Esophagus muscularis mucosa (tissue), 4 donors: Measurements from ENCODE around the gene MAGI2. TPM values are rescaled to one million over a fixed set of nuclear protein-coding genes. Genes with fewer than 3 reads are reported as not detected.

Experiments
- DNase-seq: peaks from one replicate; pipeline ENCODE4 v3.0.0-alpha.2; 2017; ENCODE audit errors: extremely low spot score
- H3K27ac ChIP-seq, 4 donors: fragments of 200-600 bp; sonication (generic); replicated peaks in 1 of 4; 1 replicate in 3 of 4; 2 replicates in 1 of 4; pipeline ENCODE4 v1.5.1; 2016 to 2019; ENCODE audit warnings: mild to moderate bottlenecking in 1 of 4
- H3K27me3 ChIP-seq, 4 donors: fragments of 200-600 bp; sonication (generic); one replicate each; pipeline versions ENCODE4 v1.5.1 to v1.6.0; 2016 to 2019
- H3K36me3 ChIP-seq, 4 donors: fragments of 200-600 bp; sonication (generic); one replicate each; pipeline ENCODE4 v1.5.1; 2016 to 2019
- H3K4me1 ChIP-seq, 4 donors: fragments of 200-600 bp; sonication (generic); one replicate each; pipeline ENCODE4 v1.5.1; 2016 to 2019
- H3K4me3 ChIP-seq, 4 donors: fragments of 200-600 bp; sonication (generic); 1 replicate in 2 of 4; 2 replicates in 2 of 4; pipeline ENCODE4 v1.5.1; 2016 to 2019; ENCODE audit warnings: mild to moderate bottlenecking in 4 of 4, moderate library complexity in 1 of 4
- H3K9me3 ChIP-seq, 4 donors: fragments of 200-600 bp; sonication (generic); 1 replicate in 3 of 4; 2 replicates in 1 of 4; pipeline ENCODE4 v1.5.1; 2016 to 2019
- EP300 ChIP-seq: sonication (generic); formaldehyde crosslinking; IDR thresholded peaks from one replicate; pipeline ENCODE4 v1.6.1; 2017; ENCODE audit warnings: antibody characterized with exemption
- POLR2A ChIP-seq: fragments of 450-650 bp; IDR thresholded peaks from one replicate; pipeline ENCODE4 v1.6.1; 2017; ENCODE audit warnings: antibody characterized with exemption, moderate library complexity, mild to moderate bottlenecking, low read depth
- POLR2AphosphoS5 ChIP-seq, 2 donors: sonication (generic); formaldehyde crosslinking; IDR thresholded peaks; one replicate each; pipeline ENCODE4 v1.6.1; 2017; ENCODE audit warnings: antibody characterized with exemption in 2 of 2
- WGBS: methylation state at CpG from one replicate; pipeline ENCODE4 v1.1.5; 2018; 5-methylcytosine and 5-hydroxymethylcytosine counted together
- intact Hi-C: fragments of 100-400 bp; cut with DNase I; formaldehyde crosslinking; loops from one replicate; pipeline ENCODE4 v1.15.1; 2023
- total RNA-seq, 4 donors: library from RNA; depleted of rRNA; stranded (reverse); fragments of >200 nt; gene quantifications; one replicate each; pipeline versions ENCODE4 v1.1.0 to v1.2.1, GENCODE V29; 2016
- TF ChIP-seq, protein P1 (sequence below), 3 experiments: fragments of 200-600 bp in 2 of 3; fragments of 450-650 bp in 1 of 3; sonication (generic) in 2 of 3; IDR thresholded peaks; one replicate each; pipeline ENCODE4 v1.5.1; 2017 to 2019; ENCODE audit warnings: antibody characterized with exemption in 3 of 3, mild to moderate bottlenecking in 2 of 3, moderate library complexity in 1 of 3

The MAGI2 gene
- 10 to 100 TPM; 14.4 to 22.3 (median 21.2) TPM for total RNA-seq

- no peaks in the 10 kb centered on the region for H3K9me3 ChIP-seq
- H3K36me3 ChIP-seq = peaks cover 0 to 6% (median 3%) of the 10 kb centered on the region in 4 donors
- intact Hi-C loops = loop anchor here (5.0 to 10.0 kb wide), 2 partner anchors 49 to 146 kb away; no protein-coding TSS in a partner anchor
- H3K27me3 ChIP-seq = no peaks in the 10 kb centered on the region
- H3K27ac ChIP-seq = peak within 1 kb of the TSS; percentile 94 to 96 (median 95)
- TF ChIP-seq, protein P1, sequence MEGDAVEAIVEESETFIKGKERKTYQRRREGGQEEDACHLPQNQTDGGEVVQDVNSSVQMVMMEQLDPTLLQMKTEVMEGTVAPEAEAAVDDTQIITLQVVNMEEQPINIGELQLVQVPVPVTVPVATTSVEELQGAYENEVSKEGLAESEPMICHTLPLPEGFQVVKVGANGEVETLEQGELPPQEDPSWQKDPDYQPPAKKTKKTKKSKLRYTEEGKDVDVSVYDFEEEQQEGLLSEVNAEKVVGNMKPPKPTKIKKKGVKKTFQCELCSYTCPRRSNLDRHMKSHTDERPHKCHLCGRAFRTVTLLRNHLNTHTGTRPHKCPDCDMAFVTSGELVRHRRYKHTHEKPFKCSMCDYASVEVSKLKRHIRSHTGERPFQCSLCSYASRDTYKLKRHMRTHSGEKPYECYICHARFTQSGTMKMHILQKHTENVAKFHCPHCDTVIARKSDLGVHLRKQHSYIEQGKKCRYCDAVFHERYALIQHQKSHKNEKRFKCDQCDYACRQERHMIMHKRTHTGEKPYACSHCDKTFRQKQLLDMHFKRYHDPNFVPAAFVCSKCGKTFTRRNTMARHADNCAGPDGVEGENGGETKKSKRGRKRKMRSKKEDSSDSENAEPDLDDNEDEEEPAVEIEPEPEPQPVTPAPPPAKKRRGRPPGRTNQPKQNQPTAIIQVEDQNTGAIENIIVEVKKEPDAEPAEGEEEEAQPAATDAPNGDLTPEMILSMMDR (IDR thresholded peaks at IDR 0.05) = no peak
- peak; percentile 88 to 93 for TF ChIP-seq POLR2AphosphoS5 (IDR thresholded peaks at IDR 0.05)
- TF ChIP-seq EP300 = no peak
- TF ChIP-seq POLR2A = peak; percentile 49
- peak within 1 kb of the TSS; percentile 76 to 81 (median 79) for H3K4me3 ChIP-seq
- 0% methylated on average over 45 of the region's 67 CpGs for WGBS
- peak; percentile 94 for DNase-seq
- peaks cover 11 to 46% (median 43%) of the 10 kb centered on the region in 4 donors for H3K4me1 ChIP-seq
These were observed at the start of gene MAGI2 for GRCh38 chr7:79453558-79454360. Gene MAGI2 (minus strand): TSS chr7:79453667. CDS start chr7:79453320, 347 bp downstream.

DNA sequence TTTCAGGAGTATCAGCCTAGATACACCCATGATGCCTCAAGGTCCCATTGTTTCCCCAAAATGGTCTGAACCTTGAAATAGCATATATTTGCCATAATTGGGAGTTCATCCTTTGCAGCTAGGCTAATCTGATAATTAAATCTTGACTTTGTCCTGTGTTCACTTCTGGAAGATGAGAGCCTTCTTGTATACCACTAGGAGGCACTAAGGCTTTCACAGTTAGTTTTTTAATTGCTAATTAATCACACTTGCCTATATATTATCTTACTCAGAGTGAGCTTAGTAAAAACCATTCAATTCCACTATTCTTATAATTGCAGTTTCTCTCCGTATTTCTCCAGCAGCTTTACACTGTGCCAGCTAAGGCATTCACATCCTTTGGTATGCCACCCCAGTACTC, 48.7 kb upstream of the MAGI2 start:
- Histone ChIP-seq H3K9me3 (no peaks in the 10 kb centered on the region), H3K36me3 (no peaks in the 10 kb centered on the region), H3K4me1 (peaks cover 7 to 25% (median 17%) of the 10 kb centered on the region in 4 donors), H3K27me3 (no peaks in the 10 kb centered on the region), H3K27ac (no peak overlapping the region), H3K4me3 (no peak overlapping the region)
- intact Hi-C loops = no loop called here
- DNase-seq = no peak
- TF ChIP-seq, protein P1 (IDR thresholded peaks at IDR 0.05) = no peak
- TF ChIP-seq EP300 (no peak), POLR2A (no peak), POLR2AphosphoS5 (IDR thresholded peaks at IDR 0.05) (no peak)
- 88% methylated on average over 1 of the region's 1 CpG for WGBS

GRCh38 chr7:79500759-79501158, 47.3 kb upstream of the MAGI2 start:
- no peak for DNase-seq
- H3K27me3 ChIP-seq = no peaks in the 10 kb centered on the region
- no peaks in the 10 kb centered on the region for H3K36me3 ChIP-seq
- H3K4me3 ChIP-seq = no peak overlapping the region
- peaks cover 4 to 14% (median 12%) of the 10 kb centered on the region in 4 donors for H3K4me1 ChIP-seq
- no peaks in the 10 kb centered on the region for H3K9me3 ChIP-seq
- intact Hi-C loops = no loop called here
- H3K27ac ChIP-seq = no peak overlapping the region
- TF ChIP-seq POLR2AphosphoS5 (IDR thresholded peaks at IDR 0.05) = no peak
- no peak for TF ChIP-seq EP300
- no peak for TF ChIP-seq POLR2A
- TF ChIP-seq, protein P1 (IDR thresholded peaks at IDR 0.05) = no peak

DNA sequence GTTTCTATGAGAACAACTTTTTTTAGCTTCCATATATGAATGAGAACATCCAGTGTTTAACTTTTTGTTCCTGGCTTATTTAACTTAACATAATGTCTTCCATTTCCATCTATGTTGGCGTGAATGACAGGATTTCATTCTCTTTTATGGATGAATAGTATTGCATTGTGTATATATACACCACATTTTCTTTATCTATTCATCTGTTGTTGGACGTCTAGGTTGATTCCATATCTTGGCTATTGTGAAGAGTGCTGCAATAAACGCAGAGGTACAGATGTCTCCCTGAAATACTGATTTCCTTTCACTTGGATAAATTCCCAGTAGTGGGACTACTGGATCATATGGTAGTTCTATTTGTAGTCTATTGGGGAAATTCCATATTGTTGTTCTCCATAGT, 44.3 kb upstream of the MAGI2 start:
- no peak overlapping the region for H3K4me3 ChIP-seq

More for the DNA sequence above, 44.3 kb upstream of the MAGI2 start:
- Histone ChIP-seq H3K27me3 (no peaks in the 10 kb centered on the region), H3K9me3 (no peaks in the 10 kb centered on the region), H3K36me3 (no peaks in the 10 kb centered on the region), H3K4me1 (no peaks in the 10 kb centered on the region), H3K27ac (no peak overlapping the region)
- intact Hi-C loops = no loop called here
- TF ChIP-seq, protein P1 (IDR thresholded peaks at IDR 0.05) = no peak
- TF ChIP-seq EP300 (no peak), POLR2AphosphoS5 (IDR thresholded peaks at IDR 0.05) (no peak), POLR2A (no peak)
- 79% methylated on average over 3 of the region's 3 CpGs for WGBS
- no peak for DNase-seq
